Activated B cell treated with CpG ODN at 0.5 μM for 24 hours (primary cell): ENCODE measurements around the gene ATG4C. TPM values are rescaled to one million over a fixed set of nuclear protein-coding genes. Genes with fewer than 3 reads are reported as not detected.
A peak's percentile ranks its signal among the peaks of the same experiment; 100 is the strongest.
"Not testable (repeated sequence)": the region's sequence is repeated elsewhere in the genome, so short reads cannot be mapped to it uniquely, and the experiment has no call there.

Source experiments
- ATAC-seq: fragments of 200-7000 bp; cut with Tn5 transposase; one replicate; pipeline ENCODE4 v1.10.0; 2021; ENCODE audit warnings: low read depth, mild to moderate bottlenecking, moderate library complexity
- CTCF ChIA-PET: fragments of 350-600 bp; sonication (Branson Sonifier 250); formaldehyde crosslinking; loops from one replicate; lab custom pipeline; 2021; ENCODE audit warnings: antibody characterized with exemption; lab: Charles Lee
- POLR2A ChIA-PET: fragments of 350-600 bp; sonication (Branson Sonifier 250); formaldehyde crosslinking; loops from one replicate; lab custom pipeline; 2021; ENCODE audit warnings: antibody characterized with exemption; lab: Charles Lee
- DNase-seq: peaks from one replicate; pipeline ENCODE4 v3.0.0; 2022
- H3K27ac Mint-ChIP-seq: one replicate; pipeline ENCODE4 v1.8.0; 2020; ENCODE audit warnings: mixed read lengths
- H3K27me3 Mint-ChIP-seq: one replicate; pipeline ENCODE4 v1.8.0; 2021; ENCODE audit warnings: mixed read lengths
- H3K36me3 Mint-ChIP-seq: one replicate; pipeline ENCODE4 v1.8.0; 2021; ENCODE audit warnings: low read depth, mixed read lengths
- H3K4me1 Mint-ChIP-seq: one replicate; pipeline ENCODE4 v1.8.0; 2021; ENCODE audit warnings: mixed read lengths
- H3K4me3 Mint-ChIP-seq: one replicate; pipeline ENCODE4 v1.8.0; 2020; ENCODE audit warnings: mild to moderate bottlenecking, mixed read lengths
- H3K9me3 Mint-ChIP-seq: one replicate; pipeline ENCODE4 v1.8.0; 2020; ENCODE audit warnings: mixed read lengths
- CTCF ChIP-seq: fragments of 200-600 bp; IDR thresholded peaks from one replicate; pipeline ENCODE4 v1.8.0; 2022; ENCODE audit warnings: antibody characterized with exemption, mild to moderate bottlenecking
- intact Hi-C: fragments of 100-400 bp; cut with micrococcal nuclease; formaldehyde crosslinking; loops from one replicate; pipeline ENCODE4 v1.15.1; 2024
- total RNA-seq: library from RNA; stranded (reverse); gene quantifications from 2 replicates; pipeline ENCODE4 v1.2.3, GENCODE V29; 2022

ATG4C gene
- total RNA-seq, 1 donor from 2014 or later, result 28.4 TPM

- ATAC-seq, result no peak
- no peaks in the 10 kb centered on the region for H3K36me3 Mint-ChIP-seq
Measured at GRCh38 chr1:62746086-62746808, 37.7 kb upstream of the ATG4C start.

GRCh38 chr1:62746809-62747138 is 37.2 kb upstream of the ATG4C start:
- CTCF ChIA-PET, result interaction anchor here (0.8 to 3.6 kb wide), 25 partner anchors 9 to 664 kb away, joined by 3 to 95 read pairs (median 5); no protein-coding TSS in a partner anchor
- H3K4me1 Mint-ChIP-seq, result no peaks in the 10 kb centered on the region
- no peak for TF ChIP-seq CTCF
- no peaks in the 10 kb centered on the region for H3K9me3 Mint-ChIP-seq
- DNase-seq (no peak), ATAC-seq (no peak)
- intact Hi-C loops, result loop anchor here (1.0 kb wide), 6 partner anchors 216 to 664 kb away; no protein-coding TSS in a partner anchor
- POLR2A ChIA-PET, result interaction anchor here (0.6 kb wide), 1 partner anchor 27 kb away, joined by 4 read pairs; no protein-coding TSS in a partner anchor
- H3K27me3 Mint-ChIP-seq, result no peaks in the 10 kb centered on the region
- no peak overlapping the region for H3K27ac Mint-ChIP-seq
- H3K4me3 Mint-ChIP-seq, result no peak overlapping the region
- H3K36me3 Mint-ChIP-seq, result no peaks in the 10 kb centered on the region

More at GRCh38 chr1:62746086-62746808, 37.7 kb upstream of the ATG4C start:
- no peak overlapping the region for H3K27ac Mint-ChIP-seq
- H3K27me3 Mint-ChIP-seq, result no peaks in the 10 kb centered on the region
- no peaks in the 10 kb centered on the region for H3K9me3 Mint-ChIP-seq
- ChIA-PET POLR2A (interaction anchor here (0.6 kb wide), 1 partner anchor 26 kb away, joined by 4 read pairs; no protein-coding TSS in a partner anchor), CTCF (interaction anchor here (0.6 to 3.6 kb wide), 27 partner anchors 9 to 663 kb away, joined by 3 to 95 read pairs (median 5); no protein-coding TSS in a partner anchor)
- H3K4me3 Mint-ChIP-seq, result no peak overlapping the region
- no peak for DNase-seq
- H3K4me1 Mint-ChIP-seq, result no peaks in the 10 kb centered on the region
- intact Hi-C loops, result loop anchor here (1.0 kb wide), 6 partner anchors 216 to 664 kb away; no protein-coding TSS in a partner anchor
- TF ChIP-seq CTCF, result peak; percentile 49

- intact Hi-C loops, result no loop called here
- DNase-seq (no peak), ATAC-seq (no peak)
- CTCF ChIA-PET, result no interaction called here
- no peaks in the 10 kb centered on the region for H3K9me3 Mint-ChIP-seq
- no peak for TF ChIP-seq CTCF
- no peaks in the 10 kb centered on the region for H3K36me3 Mint-ChIP-seq
- POLR2A ChIA-PET, result no interaction called here
- no peaks in the 10 kb centered on the region for H3K4me1 Mint-ChIP-seq
- H3K27me3 Mint-ChIP-seq, result no peaks in the 10 kb centered on the region
- H3K27ac Mint-ChIP-seq, result no peak overlapping the region
- H3K4me3 Mint-ChIP-seq, result no peak overlapping the region
Measured at GRCh38 chr1:62753031-62753965, 30.6 kb upstream of the ATG4C start.

- POLR2A ChIA-PET, H3K36me3 Mint-ChIP-seq, H3K9me3 Mint-ChIP-seq, H3K4me3 Mint-ChIP-seq, H3K27ac Mint-ChIP-seq, intact Hi-C loops, DNase-seq, H3K27me3 Mint-ChIP-seq, CTCF ChIA-PET, ATAC-seq: not testable (repeated sequence)
- peaks cover 11% of the 10 kb centered on the region for H3K4me1 Mint-ChIP-seq
Measured at GRCh38 chr1:62754938-62755337, 29.0 kb upstream of the ATG4C start.

- H3K27me3 Mint-ChIP-seq, POLR2A ChIA-PET, CTCF ChIA-PET, H3K9me3 Mint-ChIP-seq, H3K4me3 Mint-ChIP-seq, ATAC-seq, DNase-seq, H3K27ac Mint-ChIP-seq, intact Hi-C loops, H3K36me3 Mint-ChIP-seq: not testable (repeated sequence)
- peaks cover 12% of the 10 kb centered on the region for H3K4me1 Mint-ChIP-seq
Measured at GRCh38 chr1:62756255-62756884, 27.6 kb upstream of the ATG4C start.

- H3K4me3 Mint-ChIP-seq, ATAC-seq, H3K9me3 Mint-ChIP-seq, DNase-seq, POLR2A ChIA-PET, intact Hi-C loops, H3K36me3 Mint-ChIP-seq, H3K27me3 Mint-ChIP-seq: not testable (repeated sequence)
- Mint-ChIP-seq H3K27ac (peak overlapping the region; percentile 60), H3K4me1 (peaks cover 12% of the 10 kb centered on the region)
- CTCF ChIA-PET, result interaction anchor here (1.0 to 2.1 kb wide), 2 partner anchors 13 to 82 kb away, joined by 4 to 5 read pairs; no protein-coding TSS in a partner anchor
Measured at GRCh38 chr1:62759232-62759875, 24.6 kb upstream of the ATG4C start.

- intact Hi-C loops, H3K27me3 Mint-ChIP-seq, POLR2A ChIA-PET, H3K4me3 Mint-ChIP-seq, H3K9me3 Mint-ChIP-seq, DNase-seq, H3K36me3 Mint-ChIP-seq, ATAC-seq, H3K27ac Mint-ChIP-seq: not testable (repeated sequence)
- H3K4me1 Mint-ChIP-seq, result peaks cover 12% of the 10 kb centered on the region
- CTCF ChIA-PET, result interaction anchor here (1.0 to 2.1 kb wide), 2 partner anchors 14 to 81 kb away, joined by 4 to 5 read pairs; no protein-coding TSS in a partner anchor
Measured at GRCh38 chr1:62760021-62760782, 23.7 kb upstream of the ATG4C start.
